DMS153 treated with DMSO at 0.1 percent for 48 hours (cell line): Measurements from ENCODE around the gene KIF2C.
"Not testable (repeated sequence)": the region's sequence is repeated elsewhere in the genome, so short reads cannot be mapped to it uniquely, and the experiment has no call there.

ENCODE experiments used
- DNase-seq: peaks from one replicate; lab custom pipeline; 2025; ENCODE audit not compliant: unreplicated experiment; lab: John Stamatoyannopoulos, UW

KIF2C gene

GRCh38 chr1:44792736-44793502, 53.3 kb downstream of the KIF2C start:
- no peak for DNase-seq

DNA sequence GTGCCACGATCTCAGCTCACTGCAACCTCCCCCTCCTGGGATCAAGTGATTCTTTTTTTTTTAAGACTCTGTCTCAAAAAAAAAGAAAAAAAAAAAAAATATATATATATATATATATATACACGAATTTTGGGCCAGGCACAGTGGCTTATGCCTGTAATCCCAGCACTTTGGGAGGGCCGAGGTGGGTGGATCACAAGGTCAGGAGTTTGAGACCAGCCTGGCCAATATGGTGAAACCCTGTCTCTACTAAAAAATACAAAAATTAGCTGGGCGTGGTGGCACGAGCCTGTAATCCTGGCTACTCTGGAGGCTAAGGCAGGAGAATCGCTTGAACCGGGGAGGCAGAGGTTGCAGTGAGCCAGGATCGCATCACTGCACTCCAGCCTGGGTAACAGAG, 58.2 kb downstream of the KIF2C start:
- DNase-seq, result not testable (repeated sequence)

DNA sequence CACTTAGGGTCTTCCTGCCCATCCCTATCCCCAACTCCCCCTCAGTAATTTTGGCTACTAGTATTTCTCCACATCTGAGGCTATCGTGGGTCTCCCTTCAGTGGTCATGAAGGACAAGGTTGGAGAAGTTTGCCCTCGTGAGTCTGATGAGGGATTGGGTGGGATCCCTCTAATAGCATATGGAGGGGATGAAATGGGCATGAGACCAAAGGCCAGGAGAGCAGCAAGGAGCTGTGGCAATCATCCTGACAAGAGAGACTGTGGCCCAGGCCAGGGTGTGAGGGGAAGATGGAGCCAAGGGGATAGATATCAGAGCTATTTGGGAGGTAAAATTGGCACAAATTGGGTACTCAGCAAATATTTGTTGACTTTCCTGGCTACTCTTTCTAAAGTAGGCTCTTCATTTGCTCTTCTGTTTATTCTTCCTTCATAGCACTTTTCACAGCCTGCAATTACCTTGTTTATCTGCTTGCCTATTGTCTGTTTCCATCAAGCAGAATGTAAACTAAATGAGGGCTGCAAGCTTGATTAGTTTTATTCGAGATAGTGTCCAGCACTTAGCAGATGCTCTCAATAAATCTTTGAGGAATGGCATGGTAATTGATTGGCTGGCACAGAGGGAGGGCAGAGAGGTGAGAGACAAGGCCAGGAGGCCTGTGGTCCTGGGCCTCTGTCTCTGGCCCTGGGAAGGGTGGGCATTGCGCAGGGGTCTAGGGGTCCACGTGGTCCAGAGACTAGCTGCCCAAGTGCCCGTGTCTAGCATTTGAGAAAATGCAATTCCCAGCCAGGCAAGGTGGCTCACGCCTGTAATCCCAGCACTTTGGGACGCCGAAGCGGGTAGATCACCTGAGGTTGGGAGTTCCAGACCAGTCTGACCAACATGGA, 59.1 kb downstream of the KIF2C start:
- peak; percentile 44 for DNase-seq

DNA sequence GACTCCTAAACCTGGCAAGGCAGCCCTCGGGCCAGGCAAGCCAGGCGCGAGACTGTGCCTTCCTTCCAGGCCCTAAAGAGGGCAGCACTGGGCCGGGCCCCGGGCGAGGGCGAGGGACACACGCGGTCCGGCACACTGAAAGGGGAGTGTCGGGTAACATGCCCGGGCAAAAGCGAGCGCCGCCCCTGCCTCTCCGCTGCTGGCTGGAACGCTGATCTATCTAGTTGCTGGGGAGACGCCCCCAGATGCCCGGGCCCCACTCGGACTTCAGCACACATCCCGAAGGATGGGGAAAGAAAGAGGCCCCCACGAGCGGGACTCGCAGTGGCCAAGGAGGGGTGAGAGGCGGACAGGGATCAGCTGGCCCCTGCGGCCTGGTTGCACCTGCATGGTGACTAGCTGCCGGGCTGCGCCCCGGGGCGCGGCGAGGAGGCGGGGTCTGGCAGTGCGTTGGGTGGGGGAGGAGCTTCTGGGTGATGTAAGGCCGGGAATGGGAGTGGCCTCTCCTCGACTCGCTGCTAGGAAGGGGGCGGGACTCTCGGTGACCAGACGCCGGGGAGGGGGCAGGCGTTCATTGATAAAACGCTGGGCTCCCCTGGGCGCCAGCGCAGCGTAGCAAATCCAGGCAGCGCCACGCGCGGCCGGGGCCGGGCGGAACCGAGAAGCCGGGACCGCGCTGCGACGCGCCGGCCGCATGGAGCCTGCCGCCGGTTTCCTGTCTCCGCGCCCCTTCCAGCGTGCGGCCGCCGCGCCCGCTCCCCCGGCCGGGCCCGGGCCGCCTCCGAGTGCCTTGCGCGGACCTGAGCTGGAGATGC, 60.3 kb downstream of the KIF2C start, which contains the start of gene PLK3:
TSS of gene PLK3 (plus strand) at position 608 of the 815 bp plus-strand sequence. CDS start at position 695, 87 bp downstream.
- DNase-seq, result peak; percentile 99

- DNase-seq, result no peak
Measured at GRCh38 chr1:44801491-44802305, 62.1 kb downstream of the KIF2C start.

GRCh38 chr1:44802306-44803061, 62.8 kb downstream of the KIF2C start:
- no peak for DNase-seq

DNA sequence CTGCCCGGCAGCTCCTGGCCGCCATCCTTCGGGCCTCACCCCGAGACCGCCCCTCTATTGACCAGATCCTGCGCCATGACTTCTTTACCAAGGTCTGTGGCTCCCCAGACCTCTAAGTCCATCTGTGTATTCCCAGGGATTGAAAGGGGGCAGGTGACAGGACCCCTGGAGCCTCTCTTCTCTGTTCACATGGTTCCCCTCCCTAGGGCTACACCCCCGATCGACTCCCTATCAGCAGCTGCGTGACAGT, 63.4 kb downstream of the KIF2C start:
- DNase-seq, result no peak

DNA sequence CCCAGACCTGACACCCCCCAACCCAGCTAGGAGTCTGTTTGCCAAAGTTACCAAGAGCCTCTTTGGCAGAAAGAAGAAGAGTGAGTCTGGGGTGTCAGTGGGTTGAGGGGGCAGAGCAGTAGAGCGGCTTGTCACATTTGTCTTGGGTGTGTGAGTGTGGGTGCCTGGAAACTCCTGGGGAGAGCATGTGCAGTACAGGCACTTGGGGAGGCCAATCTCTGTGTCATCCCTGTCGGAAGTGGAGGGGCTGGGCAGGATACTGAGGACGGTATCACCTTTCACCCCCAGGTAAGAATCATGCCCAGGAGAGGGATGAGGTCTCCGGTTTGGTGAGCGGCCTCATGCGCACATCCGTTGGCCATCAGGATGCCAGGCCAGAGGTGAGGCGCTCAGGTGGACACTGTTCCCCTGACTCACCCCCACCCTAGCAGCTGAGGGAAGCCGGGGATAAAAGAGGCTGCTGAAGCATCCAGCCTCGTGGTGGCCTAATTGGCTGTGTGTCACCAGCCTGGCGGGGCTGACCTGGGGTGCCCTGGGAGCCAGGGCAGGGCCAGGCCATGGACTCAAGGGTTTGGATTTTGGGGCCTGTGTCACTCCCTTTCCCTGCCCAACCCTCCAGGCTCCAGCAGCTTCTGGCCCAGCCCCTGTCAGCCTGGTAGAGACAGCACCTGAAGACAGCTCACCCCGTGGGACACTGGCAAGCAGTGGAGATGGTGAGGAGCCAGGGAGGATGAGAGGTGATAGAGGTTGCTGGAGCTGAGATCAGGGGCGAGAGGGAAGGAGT, 63.9 kb downstream of the KIF2C start:
- DNase-seq, result no peak

GRCh38 chr1:44805311-44806024, 65.8 kb downstream of the KIF2C start:
- no peak for DNase-seq

DNA sequence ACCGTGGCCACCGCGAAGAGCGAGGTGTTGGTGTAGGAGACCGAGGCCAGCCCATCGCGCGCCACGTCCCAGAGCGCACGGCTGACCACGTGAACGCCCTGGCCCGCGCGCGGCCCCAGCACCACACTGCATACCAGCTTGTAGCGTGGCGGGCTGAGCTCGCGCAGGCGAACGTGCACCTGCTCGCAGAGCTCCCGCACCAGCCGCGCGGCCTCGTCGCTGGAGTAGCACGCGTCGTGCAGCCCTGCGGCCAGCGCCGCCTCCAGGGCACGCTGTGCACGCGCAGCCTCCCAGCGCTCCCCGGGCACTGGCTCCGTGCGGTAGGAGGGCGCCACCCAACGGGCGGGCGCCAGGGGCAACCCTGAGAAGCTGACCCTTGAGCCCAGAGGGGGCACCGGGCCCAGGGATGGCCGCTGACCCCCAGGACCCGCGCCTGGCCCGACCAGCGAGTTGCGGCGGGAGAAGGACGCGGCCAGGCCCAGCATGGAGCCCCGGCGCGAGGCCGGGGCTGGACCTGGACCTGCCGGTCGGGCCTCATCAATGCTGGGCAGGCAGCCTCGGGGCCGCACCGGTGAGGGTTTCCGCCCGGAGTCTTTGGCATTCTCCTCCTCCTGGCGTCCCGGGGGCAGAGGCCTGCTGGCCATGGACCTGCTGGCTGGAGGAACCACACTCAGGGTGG, 66.5 kb downstream of the KIF2C start:
- no peak for DNase-seq

DNA sequence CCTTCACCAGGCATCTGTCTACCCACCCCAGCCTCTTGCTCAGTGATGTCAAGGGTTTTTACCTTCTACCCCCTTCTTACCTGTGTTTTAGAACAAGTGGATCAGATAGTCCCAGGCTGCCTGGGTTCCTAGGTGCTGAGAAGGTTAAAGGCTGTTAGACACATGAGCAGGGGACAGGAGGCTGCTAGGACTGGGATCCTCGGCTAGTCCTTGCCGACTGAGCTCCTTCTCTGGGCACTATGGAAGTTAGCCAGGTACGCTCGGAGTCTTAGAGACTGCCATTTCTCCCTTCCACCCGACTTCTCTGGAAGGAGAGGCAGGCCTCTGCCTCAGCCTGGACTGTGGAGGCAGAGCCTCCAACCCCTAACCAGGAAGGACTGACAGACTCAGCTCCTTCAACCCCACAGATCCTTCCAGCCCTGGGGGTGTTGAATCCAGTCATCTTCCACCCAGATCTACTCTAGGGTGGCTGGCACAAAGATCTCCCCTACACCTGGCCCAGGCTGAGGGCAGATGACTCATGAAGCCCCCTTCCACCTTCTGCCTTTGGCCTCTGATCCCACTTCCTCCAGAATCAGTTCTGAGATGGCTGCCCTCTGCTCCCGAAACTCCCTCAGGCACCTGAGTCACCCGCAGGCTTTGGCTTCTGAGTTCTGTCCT, 67.2 kb downstream of the KIF2C start, which contains the start of gene DYNLT4:
TSS of gene DYNLT4 (minus strand) at position 648 of the 660 bp plus-strand sequence. CDS start 683 bp downstream, outside the sequence.
- DNase-seq, result no peak

- peak; percentile 96 for DNase-seq
Measured at GRCh38 chr1:44807364-44808062, 67.9 kb downstream of the KIF2C start.

GRCh38 chr1:44808063-44808937, 68.7 kb downstream of the KIF2C start, which contains the start of gene BTBD19:
Gene BTBD19 (plus strand): TSS chr1:44808523. CDS start chr1:44808821, 298 bp downstream.
- DNase-seq, result no peak

- no peak for DNase-seq
Measured at GRCh38 chr1:44808938-44809917, 69.6 kb downstream of the KIF2C start.
